Measurements from ENCODE around the gene USP34. TPM values are rescaled to one million over a fixed set of nuclear protein-coding genes. Genes with fewer than 3 reads are reported as not detected.

Gene USP34
- total and polyA plus RNA-seq, 2 donors (not counting 1 experiment from before 2014, with no cell fraction given) = 52.4 to 129 TPM

DNA sequence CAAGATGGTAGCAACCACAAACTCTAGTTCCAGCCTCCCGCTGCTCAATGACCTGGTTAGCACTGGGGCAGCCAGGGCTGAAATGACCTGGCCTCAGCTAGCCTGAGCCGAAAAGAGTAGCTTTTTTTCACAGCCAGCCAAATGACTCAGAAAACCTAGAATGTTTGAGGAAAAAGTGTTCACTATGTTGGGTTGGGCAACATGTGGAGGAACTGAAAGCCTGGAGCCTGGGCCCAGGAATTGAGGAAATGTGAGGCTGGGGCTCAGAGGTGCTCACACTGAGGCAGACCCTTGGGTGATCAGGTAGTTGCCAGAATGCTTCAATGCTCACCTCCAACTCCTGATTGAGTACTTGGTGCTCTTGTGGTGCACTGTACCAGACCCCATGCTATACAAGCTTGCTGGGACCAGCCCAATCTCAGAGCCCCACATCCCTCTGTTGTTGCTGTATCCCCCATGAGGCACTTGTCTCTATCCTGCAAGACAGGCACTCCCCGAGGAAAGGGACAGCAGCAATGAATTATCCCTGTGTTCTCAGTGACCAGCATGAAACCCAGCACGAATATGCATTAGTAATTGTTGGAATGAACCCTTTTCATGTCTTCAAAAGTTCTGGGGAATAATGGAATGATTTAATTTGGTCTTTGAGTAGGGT lies 116.2 kb downstream of the USP34 start:
- no peak overlapping the region for H3K9ac ChIP-seq (ENCODE audit: insufficient read depth, low read length)
- peaks cover 3% of the 10 kb centered on the region for H3K4me1 ChIP-seq (ENCODE audit: control insufficient read depth, extremely low read depth, insufficient read depth, low read length)
- DNase-seq (ENCODE audit: low read depth in 2 of 2) = peak in 1 of 2 donors; percentile 8
- peaks cover 20% of the 10 kb centered on the region for H3K79me2 ChIP-seq (ENCODE audit: control insufficient read depth, insufficient read depth, low read length)
- no peaks in the 10 kb centered on the region for H3K27me3 ChIP-seq (ENCODE audit: control insufficient read depth, insufficient read depth, low read length)
- no peaks in the 10 kb centered on the region for H4K20me1 ChIP-seq (ENCODE audit: control insufficient read depth, extremely low read depth, insufficient read depth, low read length)
- H3K4me2 ChIP-seq (ENCODE audit: extremely low read depth, insufficient read depth, low read length) = no peak overlapping the region
- TF ChIP-seq, protein P1, sequence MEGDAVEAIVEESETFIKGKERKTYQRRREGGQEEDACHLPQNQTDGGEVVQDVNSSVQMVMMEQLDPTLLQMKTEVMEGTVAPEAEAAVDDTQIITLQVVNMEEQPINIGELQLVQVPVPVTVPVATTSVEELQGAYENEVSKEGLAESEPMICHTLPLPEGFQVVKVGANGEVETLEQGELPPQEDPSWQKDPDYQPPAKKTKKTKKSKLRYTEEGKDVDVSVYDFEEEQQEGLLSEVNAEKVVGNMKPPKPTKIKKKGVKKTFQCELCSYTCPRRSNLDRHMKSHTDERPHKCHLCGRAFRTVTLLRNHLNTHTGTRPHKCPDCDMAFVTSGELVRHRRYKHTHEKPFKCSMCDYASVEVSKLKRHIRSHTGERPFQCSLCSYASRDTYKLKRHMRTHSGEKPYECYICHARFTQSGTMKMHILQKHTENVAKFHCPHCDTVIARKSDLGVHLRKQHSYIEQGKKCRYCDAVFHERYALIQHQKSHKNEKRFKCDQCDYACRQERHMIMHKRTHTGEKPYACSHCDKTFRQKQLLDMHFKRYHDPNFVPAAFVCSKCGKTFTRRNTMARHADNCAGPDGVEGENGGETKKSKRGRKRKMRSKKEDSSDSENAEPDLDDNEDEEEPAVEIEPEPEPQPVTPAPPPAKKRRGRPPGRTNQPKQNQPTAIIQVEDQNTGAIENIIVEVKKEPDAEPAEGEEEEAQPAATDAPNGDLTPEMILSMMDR (conservative IDR thresholded peaks at IDR 0.05 in 1 of 2, IDR thresholded peaks at IDR 0.05 in 1 of 2; ENCODE audit: low read depth in 1 of 2, low read length in 2 of 2) = no peak
- no peak for TF ChIP-seq EZH2 (IDR thresholded peaks at IDR 0.05; ENCODE audit: low read length, missing control alignments)
- H3K27ac ChIP-seq (ENCODE audit: insufficient read depth, low read length) = no peak overlapping the region
- no peaks in the 10 kb centered on the region for H3K9me3 ChIP-seq (ENCODE audit: control insufficient read depth, insufficient read depth, low read depth, low read length)
- no peak overlapping the region for H2AFZ ChIP-seq (ENCODE audit: low read length)
- peaks cover 2% of the 10 kb centered on the region for H3K36me3 ChIP-seq (ENCODE audit: control insufficient read depth, insufficient read depth, low read length)
- no peak overlapping the region for H3K4me3 ChIP-seq (replicated peaks in 1 of 4; ENCODE audit: control extremely low read depth in 1 of 4, insufficient read depth in 1 of 4, low read depth in 3 of 4, low read length in 4 of 4)

DNA sequence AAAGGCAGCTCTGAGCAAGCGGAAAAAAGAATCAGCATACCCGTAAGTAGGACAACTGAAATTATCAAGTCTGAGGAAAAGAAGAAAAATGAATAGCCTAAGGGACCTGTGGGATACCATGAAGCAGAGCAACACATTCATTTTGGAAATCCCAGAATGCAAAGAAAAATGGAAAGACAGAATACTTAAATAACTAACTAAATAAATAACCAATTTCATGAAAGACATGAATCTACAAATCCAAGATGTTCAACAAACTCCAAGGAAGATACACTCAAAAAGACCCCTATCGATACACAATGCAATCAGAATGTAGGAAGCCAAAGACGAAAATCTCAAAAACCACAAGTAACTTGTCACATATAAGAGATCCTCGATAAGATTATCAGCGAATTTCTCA lies 117.0 kb downstream of the USP34 start:
- Histone ChIP-seq H3K4me2 (ENCODE audit: extremely low read depth, insufficient read depth, low read length) (no peak overlapping the region), H3K4me1 (ENCODE audit: control insufficient read depth, extremely low read depth, insufficient read depth, low read length) (peaks cover 3% of the 10 kb centered on the region), H3K4me3 (replicated peaks in 1 of 4; ENCODE audit: control extremely low read depth in 1 of 4, insufficient read depth in 1 of 4, low read depth in 3 of 4, low read length in 4 of 4) (no peak overlapping the region), H3K36me3 (ENCODE audit: control insufficient read depth, insufficient read depth, low read length) (peaks cover 2% of the 10 kb centered on the region), H3K27ac (ENCODE audit: insufficient read depth, low read length) (no peak overlapping the region), H3K27me3 (ENCODE audit: control insufficient read depth, insufficient read depth, low read length) (no peaks in the 10 kb centered on the region), H2AFZ (ENCODE audit: low read length) (no peak overlapping the region), H3K9me3 (ENCODE audit: control insufficient read depth, insufficient read depth, low read depth, low read length) (no peaks in the 10 kb centered on the region), H3K79me2 (ENCODE audit: control insufficient read depth, insufficient read depth, low read length) (peaks cover 20% of the 10 kb centered on the region), H3K9ac (ENCODE audit: insufficient read depth, low read length) (no peak overlapping the region), H4K20me1 (ENCODE audit: control insufficient read depth, extremely low read depth, insufficient read depth, low read length) (no peaks in the 10 kb centered on the region)
- DNase-seq (ENCODE audit: low read depth in 2 of 2) = no peak
- TF ChIP-seq EZH2 (IDR thresholded peaks at IDR 0.05; ENCODE audit: low read length, missing control alignments) = no peak
- TF ChIP-seq, protein P1 (conservative IDR thresholded peaks at IDR 0.05 in 1 of 2, IDR thresholded peaks at IDR 0.05 in 1 of 2; ENCODE audit: low read depth in 1 of 2, low read length in 2 of 2) = no peak

DNA sequence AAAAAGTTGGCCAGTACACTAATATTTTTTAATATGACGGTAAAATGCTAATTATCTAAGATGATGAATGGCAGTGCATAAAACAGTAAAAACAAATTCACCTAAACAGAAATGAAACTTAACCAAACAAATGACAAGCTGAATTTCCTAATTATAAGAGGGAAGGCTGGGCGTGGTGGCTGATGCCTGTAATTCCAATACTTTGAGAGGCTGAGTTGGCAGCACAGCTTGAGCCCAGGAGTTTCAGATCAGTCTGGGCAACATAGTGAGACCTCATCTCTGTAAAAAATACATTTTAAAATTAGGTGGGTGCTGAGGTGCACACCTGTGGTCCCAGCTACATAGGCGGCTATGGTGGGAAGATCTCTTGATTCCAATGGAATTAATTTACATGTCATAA lies 120.1 kb downstream of the USP34 start:
- no peak for TF ChIP-seq EZH2 (IDR thresholded peaks at IDR 0.05; ENCODE audit: low read length, missing control alignments)
- TF ChIP-seq, protein P1 (conservative IDR thresholded peaks at IDR 0.05 in 1 of 2, IDR thresholded peaks at IDR 0.05 in 1 of 2; ENCODE audit: low read depth in 1 of 2, low read length in 2 of 2) = no peak
- peaks cover 7% of the 10 kb centered on the region for H3K36me3 ChIP-seq (ENCODE audit: control insufficient read depth, insufficient read depth, low read length)

More for the DNA sequence above, 120.1 kb downstream of the USP34 start:
- Histone ChIP-seq H3K9ac (ENCODE audit: insufficient read depth, low read length) (no peak overlapping the region), H3K4me3 (replicated peaks in 1 of 4; ENCODE audit: control extremely low read depth in 1 of 4, insufficient read depth in 1 of 4, low read depth in 3 of 4, low read length in 4 of 4) (no peak overlapping the region), H3K4me2 (ENCODE audit: extremely low read depth, insufficient read depth, low read length) (no peak overlapping the region), H3K27me3 (ENCODE audit: control insufficient read depth, insufficient read depth, low read length) (no peaks in the 10 kb centered on the region), H2AFZ (ENCODE audit: low read length) (no peak overlapping the region), H3K27ac (ENCODE audit: insufficient read depth, low read length) (no peak overlapping the region), H3K4me1 (ENCODE audit: control insufficient read depth, extremely low read depth, insufficient read depth, low read length) (no peaks in the 10 kb centered on the region), H3K9me3 (ENCODE audit: control insufficient read depth, insufficient read depth, low read depth, low read length) (no peaks in the 10 kb centered on the region), H4K20me1 (ENCODE audit: control insufficient read depth, extremely low read depth, insufficient read depth, low read length) (no peaks in the 10 kb centered on the region), H3K79me2 (ENCODE audit: control insufficient read depth, insufficient read depth, low read length) (peaks cover 18% of the 10 kb centered on the region)
- DNase-seq (ENCODE audit: low read depth in 2 of 2) = no peak
